AG09319 (cell line): Measurements from ENCODE around the gene SORT1.
"Not testable (repeated sequence)": the region's sequence is repeated elsewhere in the genome, so short reads cannot be mapped to it uniquely, and the experiment has no call there.

Experiments used
- DNase-seq: peaks from one replicate; pipeline ENCODE4 v3.0.0-alpha.2; 2010; ENCODE audit warnings: low read depth; ENCODE audit errors: extremely low read depth
- CTCF ChIP-seq: IDR thresholded peaks from 2 replicates; pipeline ENCODE4 v1.5.1; 2011; ENCODE audit warnings: low read depth, mild to moderate bottlenecking, inconsistent platforms, low read length, moderate library complexity

SORT1 gene

GRCh38 chr1:109293026-109293425 lies 104.7 kb downstream of the SORT1 start:
- no peak for TF ChIP-seq CTCF
- DNase-seq = no peak

- TF ChIP-seq CTCF = no peak
- DNase-seq = no peak
These were observed 105.4 kb downstream of the SORT1 start for GRCh38 chr1:109292364-109292763.

GRCh38 chr1:109290998-109291397 lies 106.7 kb downstream of the SORT1 start:
- no peak for DNase-seq
- TF ChIP-seq CTCF = no peak

- DNase-seq = no peak
- TF ChIP-seq CTCF = no peak
These were observed 107.6 kb downstream of the SORT1 start for GRCh38 chr1:109290137-109290536.

- not testable (repeated sequence) for DNase-seq
These were observed 111.0 kb downstream of the SORT1 start for GRCh38 chr1:109286762-109287161.

- no peak for DNase-seq
- TF ChIP-seq CTCF = no peak
These were observed 113.7 kb downstream of the SORT1 start for GRCh38 chr1:109283748-109284600.

GRCh38 chr1:109282952-109283747 lies 114.6 kb downstream of the SORT1 start, which contains the start of gene PSRC1:
Gene PSRC1 (minus strand): TSS chr1:109283145.
- TF ChIP-seq CTCF = peak; percentile 37
- DNase-seq = peak; percentile 92
